H7 (cell line): ENCODE results near the gene EDC4. TPM values are rescaled to one million over a fixed set of nuclear protein-coding genes. Genes with fewer than 3 reads are reported as not detected.

ENCODE experiments used
- DNase-seq: peaks from one replicate; pipeline ENCODE4 v3.0.0; 2012
- H3K27me3 ChIP-seq: 2 replicates; pipeline ENCODE4 v1.6.0; 2011; ENCODE audit warnings: mild to moderate bottlenecking, low read length; ENCODE audit not compliant: control insufficient read depth, insufficient read depth
- H3K36me3 ChIP-seq: replicated peaks from 2 replicates; pipeline ENCODE4 v1.5.1; 2011; ENCODE audit warnings: low read length; ENCODE audit not compliant: control insufficient read depth, insufficient read depth
- H3K4me3 ChIP-seq: 2 replicates; pipeline ENCODE4 v1.5.1; 2011; ENCODE audit warnings: low read depth, mild to moderate bottlenecking, control low read depth, low read length, moderate library complexity; ENCODE audit not compliant: insufficient read depth
- total RNA-seq: library from RNA; depleted of rRNA; stranded (reverse); fragments of >200 nt; shearing (Covaris generic); gene quantifications from 2 replicates; pipeline ENCODE4 v1.2.3, GENCODE V29; 2014

The EDC4 gene
- total RNA-seq, 1 experiment from 2014 or later: 96.6 TPM

GRCh38 chr16:67842509-67843342 lies 30.1 kb upstream of the EDC4 start:
- no peaks in the 10 kb centered on the region for H3K27me3 ChIP-seq
- DNase-seq: peak; percentile 82
- H3K4me3 ChIP-seq: peak overlapping the region; percentile 90
- no peaks in the 10 kb centered on the region; the same call in 1 of the 2 replicates for H3K36me3 ChIP-seq

- Histone ChIP-seq H3K27me3 (no peaks in the 10 kb centered on the region), H3K36me3 (no peaks in the 10 kb centered on the region; the same call in 1 of the 2 replicates), H3K4me3 (peak overlapping the region; percentile 90)
- DNase-seq: no peak
These were observed 29.5 kb upstream of the EDC4 start for GRCh38 chr16:67843343-67843765.

GRCh38 chr16:67844497-67844896 lies 28.4 kb upstream of the EDC4 start:
- Histone ChIP-seq H3K4me3 (no peak overlapping the region), H3K36me3 (no peaks in the 10 kb centered on the region; the same call in 1 of the 2 replicates), H3K27me3 (no peaks in the 10 kb centered on the region)
- DNase-seq: peak; percentile 34

- peak; percentile 47 for DNase-seq
- peak overlapping the region; percentile 98 for H3K4me3 ChIP-seq
- no peaks in the 10 kb centered on the region for H3K27me3 ChIP-seq
- H3K36me3 ChIP-seq: peaks cover under 1% of the 10 kb centered on the region
These were observed 27.4 kb upstream of the EDC4 start for GRCh38 chr16:67845291-67846062.

- H3K36me3 ChIP-seq: peaks cover 2% of the 10 kb centered on the region
These were observed 26.9 kb upstream of the EDC4 start for GRCh38 chr16:67846063-67846319.

GRCh38 chr16:67846320-67847063 lies 26.4 kb upstream of the EDC4 start, which contains the start of gene NUTF2:
NUTF2 (plus strand) TSS chr16:67846933; CDS start chr16:67865131, 18,198 bp downstream.
- Histone ChIP-seq H3K4me3 (peak within 1 kb of the TSS; percentile 98), H3K36me3 (peaks cover 2% of the 10 kb centered on the region), H3K27me3 (no peaks in the 10 kb centered on the region)
- peak; percentile 99 for DNase-seq

More at GRCh38 chr16:67846063-67846319, 26.9 kb upstream of the EDC4 start:
- Histone ChIP-seq H3K27me3 (no peaks in the 10 kb centered on the region), H3K4me3 (peak overlapping the region; percentile 98)
- no peak for DNase-seq

- H3K27me3 ChIP-seq: no peaks in the 10 kb centered on the region
- H3K4me3 ChIP-seq: peak within 1 kb of the TSS; percentile 98
- DNase-seq: peak; percentile 76
- peaks cover 2% of the 10 kb centered on the region for H3K36me3 ChIP-seq
These were observed 25.6 kb upstream of the EDC4 start, which contains the start of gene CENPT for GRCh38 chr16:67847064-67847861. CENPT (minus strand) TSS chr16:67847693; CDS start chr16:67833859, 13,834 bp downstream.

GRCh38 chr16:67848118-67848517 lies 24.7 kb upstream of the EDC4 start:
- H3K36me3 ChIP-seq: peaks cover 2% of the 10 kb centered on the region

GRCh38 chr16:67853670-67854069 lies 19.2 kb upstream of the EDC4 start:
- Histone ChIP-seq H3K27me3 (no peaks in the 10 kb centered on the region), H3K36me3 (peaks cover 2% of the 10 kb centered on the region), H3K4me3 (no peak overlapping the region)
- DNase-seq: no peak

More at GRCh38 chr16:67848118-67848517, 24.7 kb upstream of the EDC4 start:
- peak overlapping the region; percentile 98 for H3K4me3 ChIP-seq
- no peak for DNase-seq
- H3K27me3 ChIP-seq: no peaks in the 10 kb centered on the region

- no peak for DNase-seq
- no peaks in the 10 kb centered on the region for H3K27me3 ChIP-seq
- H3K36me3 ChIP-seq: peaks cover 5% of the 10 kb centered on the region
- H3K4me3 ChIP-seq: no peak overlapping the region
These were observed 17.1 kb upstream of the EDC4 start for GRCh38 chr16:67855789-67856188.

- H3K27me3 ChIP-seq: no peaks in the 10 kb centered on the region
- DNase-seq: no peak
- no peak overlapping the region for H3K4me3 ChIP-seq
- H3K36me3 ChIP-seq: peaks cover 11% of the 10 kb centered on the region
These were observed 15.8 kb upstream of the EDC4 start for GRCh38 chr16:67856927-67857546.

GRCh38 chr16:67857547-67858233 lies 15.2 kb upstream of the EDC4 start:
- peak; percentile 78 for DNase-seq
- Histone ChIP-seq H3K27me3 (no peaks in the 10 kb centered on the region), H3K4me3 (no peak overlapping the region), H3K36me3 (peaks cover 11% of the 10 kb centered on the region)

GRCh38 chr16:67858500-67858899 lies 14.4 kb upstream of the EDC4 start:
- Histone ChIP-seq H3K36me3 (peaks cover 13% of the 10 kb centered on the region), H3K4me3 (no peak overlapping the region), H3K27me3 (no peaks in the 10 kb centered on the region)
- DNase-seq: no peak
